ENCODE data around the gene SMG5. TPM values are rescaled to one million over a fixed set of nuclear protein-coding genes. Genes with fewer than 3 reads are reported as not detected.

Gene SMG5
- total and polyA plus RNA-seq, 2 experiments from 2014 or later = 25.9 to 118 TPM

DNA sequence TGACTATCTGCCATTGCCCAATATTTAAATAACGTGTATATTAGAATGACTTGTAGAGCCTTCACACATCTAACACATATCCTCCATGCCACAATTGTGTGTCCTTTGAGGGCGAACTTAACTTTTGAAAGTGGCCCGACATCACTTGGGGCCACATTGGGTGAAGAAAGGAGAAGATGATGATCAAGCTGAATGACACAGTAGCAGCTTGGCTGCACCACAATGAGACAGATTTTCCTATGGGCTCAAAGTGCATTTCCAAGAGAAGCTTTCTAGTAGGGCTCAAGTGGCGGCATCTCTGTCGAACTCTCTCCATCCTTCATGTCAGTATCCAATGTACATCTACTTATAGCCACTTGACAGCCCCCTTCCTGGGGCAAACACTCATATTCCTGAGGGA, 44.4 kb downstream of the SMG5 start:
- Histone ChIP-seq H3F3A (replicated peaks; ENCODE audit: low read depth) (0 out of 2 replicates have a peak, but pooled peaks cover 2% of the 10 kb centered on the region), H3K36me3 (ENCODE audit: insufficient read depth) (peaks cover 12% of the 10 kb centered on the region), H3K4me2 (no peak overlapping the region), H3K27ac (ENCODE audit: low read depth) (no peak overlapping the region), H4K20me1 (replicated peaks; ENCODE audit: insufficient read depth) (no peaks in the 10 kb centered on the region), H3K4me1 (ENCODE audit: insufficient read depth) (no peaks in the 10 kb centered on the region), H3K4me3 (no peak overlapping the region), H3K27me3 (ENCODE audit: insufficient read depth) (no peaks in the 10 kb centered on the region), H3K79me2 (replicated peaks; ENCODE audit: insufficient read depth) (no peaks in the 10 kb centered on the region), H3K9me2 (ENCODE audit: insufficient read depth) (no peaks in the 10 kb centered on the region), H2AFZ (no peak overlapping the region)
- Mint-ChIP-seq H3K27me3 (ENCODE audit: insufficient read depth, low read depth, poor library complexity) (peaks cover 11% of the 10 kb centered on the region), H3K9me3 (no peaks in the 10 kb centered on the region), H3K36me3 (ENCODE audit: low read depth) (peaks cover 50% of the 10 kb centered on the region), H3K4me3 (no peak overlapping the region), H3K4me1 (no peaks in the 10 kb centered on the region), H3K27ac (no peak overlapping the region)
- TF ChIP-seq ZNF331 (CRISPR knock-in tag; IDR thresholded peaks at IDR 0.05; ENCODE audit: low read depth) = no peak
- TF ChIP-seq, protein P1, sequence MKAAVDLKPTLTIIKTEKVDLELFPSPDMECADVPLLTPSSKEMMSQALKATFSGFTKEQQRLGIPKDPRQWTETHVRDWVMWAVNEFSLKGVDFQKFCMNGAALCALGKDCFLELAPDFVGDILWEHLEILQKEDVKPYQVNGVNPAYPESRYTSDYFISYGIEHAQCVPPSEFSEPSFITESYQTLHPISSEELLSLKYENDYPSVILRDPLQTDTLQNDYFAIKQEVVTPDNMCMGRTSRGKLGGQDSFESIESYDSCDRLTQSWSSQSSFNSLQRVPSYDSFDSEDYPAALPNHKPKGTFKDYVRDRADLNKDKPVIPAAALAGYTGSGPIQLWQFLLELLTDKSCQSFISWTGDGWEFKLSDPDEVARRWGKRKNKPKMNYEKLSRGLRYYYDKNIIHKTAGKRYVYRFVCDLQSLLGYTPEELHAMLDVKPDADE (IDR thresholded peaks at IDR 0.05) = no peak
- no peak for TF ChIP-seq EZH2phosphoT487 (IDR thresholded peaks at IDR 0.05; ENCODE audit: unreplicated experiment)
- no peak for TF ChIP-seq NANOG (IDR thresholded peaks at IDR 0.05; ENCODE audit: borderline replicate concordance)
- TF ChIP-seq, protein P2, sequence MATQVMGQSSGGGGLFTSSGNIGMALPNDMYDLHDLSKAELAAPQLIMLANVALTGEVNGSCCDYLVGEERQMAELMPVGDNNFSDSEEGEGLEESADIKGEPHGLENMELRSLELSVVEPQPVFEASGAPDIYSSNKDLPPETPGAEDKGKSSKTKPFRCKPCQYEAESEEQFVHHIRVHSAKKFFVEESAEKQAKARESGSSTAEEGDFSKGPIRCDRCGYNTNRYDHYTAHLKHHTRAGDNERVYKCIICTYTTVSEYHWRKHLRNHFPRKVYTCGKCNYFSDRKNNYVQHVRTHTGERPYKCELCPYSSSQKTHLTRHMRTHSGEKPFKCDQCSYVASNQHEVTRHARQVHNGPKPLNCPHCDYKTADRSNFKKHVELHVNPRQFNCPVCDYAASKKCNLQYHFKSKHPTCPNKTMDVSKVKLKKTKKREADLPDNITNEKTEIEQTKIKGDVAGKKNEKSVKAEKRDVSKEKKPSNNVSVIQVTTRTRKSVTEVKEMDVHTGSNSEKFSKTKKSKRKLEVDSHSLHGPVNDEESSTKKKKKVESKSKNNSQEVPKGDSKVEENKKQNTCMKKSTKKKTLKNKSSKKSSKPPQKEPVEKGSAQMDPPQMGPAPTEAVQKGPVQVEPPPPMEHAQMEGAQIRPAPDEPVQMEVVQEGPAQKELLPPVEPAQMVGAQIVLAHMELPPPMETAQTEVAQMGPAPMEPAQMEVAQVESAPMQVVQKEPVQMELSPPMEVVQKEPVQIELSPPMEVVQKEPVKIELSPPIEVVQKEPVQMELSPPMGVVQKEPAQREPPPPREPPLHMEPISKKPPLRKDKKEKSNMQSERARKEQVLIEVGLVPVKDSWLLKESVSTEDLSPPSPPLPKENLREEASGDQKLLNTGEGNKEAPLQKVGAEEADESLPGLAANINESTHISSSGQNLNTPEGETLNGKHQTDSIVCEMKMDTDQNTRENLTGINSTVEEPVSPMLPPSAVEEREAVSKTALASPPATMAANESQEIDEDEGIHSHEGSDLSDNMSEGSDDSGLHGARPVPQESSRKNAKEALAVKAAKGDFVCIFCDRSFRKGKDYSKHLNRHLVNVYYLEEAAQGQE (IDR thresholded peaks at IDR 0.05; ENCODE audit: unreplicated experiment) = no peak
- TF ChIP-seq POLR2AphosphoS5 (IDR thresholded peaks at IDR 0.05; ENCODE audit: low read depth) = no peak
- TF ChIP-seq JUNB (IDR thresholded peaks at IDR 0.05; ENCODE audit: unreplicated experiment) = no peak
- no peak for TF ChIP-seq STAT1 (IDR thresholded peaks at IDR 0.05; ENCODE audit: unreplicated experiment)
- no peak for TF ChIP-seq ZNF114 (CRISPR knock-in tag; IDR thresholded peaks at IDR 0.05)
- no peak for TF ChIP-seq CREB1 (CRISPR knock-in tag; IDR thresholded peaks at IDR 0.05; ENCODE audit: low read depth)
- TF ChIP-seq, protein P3, sequence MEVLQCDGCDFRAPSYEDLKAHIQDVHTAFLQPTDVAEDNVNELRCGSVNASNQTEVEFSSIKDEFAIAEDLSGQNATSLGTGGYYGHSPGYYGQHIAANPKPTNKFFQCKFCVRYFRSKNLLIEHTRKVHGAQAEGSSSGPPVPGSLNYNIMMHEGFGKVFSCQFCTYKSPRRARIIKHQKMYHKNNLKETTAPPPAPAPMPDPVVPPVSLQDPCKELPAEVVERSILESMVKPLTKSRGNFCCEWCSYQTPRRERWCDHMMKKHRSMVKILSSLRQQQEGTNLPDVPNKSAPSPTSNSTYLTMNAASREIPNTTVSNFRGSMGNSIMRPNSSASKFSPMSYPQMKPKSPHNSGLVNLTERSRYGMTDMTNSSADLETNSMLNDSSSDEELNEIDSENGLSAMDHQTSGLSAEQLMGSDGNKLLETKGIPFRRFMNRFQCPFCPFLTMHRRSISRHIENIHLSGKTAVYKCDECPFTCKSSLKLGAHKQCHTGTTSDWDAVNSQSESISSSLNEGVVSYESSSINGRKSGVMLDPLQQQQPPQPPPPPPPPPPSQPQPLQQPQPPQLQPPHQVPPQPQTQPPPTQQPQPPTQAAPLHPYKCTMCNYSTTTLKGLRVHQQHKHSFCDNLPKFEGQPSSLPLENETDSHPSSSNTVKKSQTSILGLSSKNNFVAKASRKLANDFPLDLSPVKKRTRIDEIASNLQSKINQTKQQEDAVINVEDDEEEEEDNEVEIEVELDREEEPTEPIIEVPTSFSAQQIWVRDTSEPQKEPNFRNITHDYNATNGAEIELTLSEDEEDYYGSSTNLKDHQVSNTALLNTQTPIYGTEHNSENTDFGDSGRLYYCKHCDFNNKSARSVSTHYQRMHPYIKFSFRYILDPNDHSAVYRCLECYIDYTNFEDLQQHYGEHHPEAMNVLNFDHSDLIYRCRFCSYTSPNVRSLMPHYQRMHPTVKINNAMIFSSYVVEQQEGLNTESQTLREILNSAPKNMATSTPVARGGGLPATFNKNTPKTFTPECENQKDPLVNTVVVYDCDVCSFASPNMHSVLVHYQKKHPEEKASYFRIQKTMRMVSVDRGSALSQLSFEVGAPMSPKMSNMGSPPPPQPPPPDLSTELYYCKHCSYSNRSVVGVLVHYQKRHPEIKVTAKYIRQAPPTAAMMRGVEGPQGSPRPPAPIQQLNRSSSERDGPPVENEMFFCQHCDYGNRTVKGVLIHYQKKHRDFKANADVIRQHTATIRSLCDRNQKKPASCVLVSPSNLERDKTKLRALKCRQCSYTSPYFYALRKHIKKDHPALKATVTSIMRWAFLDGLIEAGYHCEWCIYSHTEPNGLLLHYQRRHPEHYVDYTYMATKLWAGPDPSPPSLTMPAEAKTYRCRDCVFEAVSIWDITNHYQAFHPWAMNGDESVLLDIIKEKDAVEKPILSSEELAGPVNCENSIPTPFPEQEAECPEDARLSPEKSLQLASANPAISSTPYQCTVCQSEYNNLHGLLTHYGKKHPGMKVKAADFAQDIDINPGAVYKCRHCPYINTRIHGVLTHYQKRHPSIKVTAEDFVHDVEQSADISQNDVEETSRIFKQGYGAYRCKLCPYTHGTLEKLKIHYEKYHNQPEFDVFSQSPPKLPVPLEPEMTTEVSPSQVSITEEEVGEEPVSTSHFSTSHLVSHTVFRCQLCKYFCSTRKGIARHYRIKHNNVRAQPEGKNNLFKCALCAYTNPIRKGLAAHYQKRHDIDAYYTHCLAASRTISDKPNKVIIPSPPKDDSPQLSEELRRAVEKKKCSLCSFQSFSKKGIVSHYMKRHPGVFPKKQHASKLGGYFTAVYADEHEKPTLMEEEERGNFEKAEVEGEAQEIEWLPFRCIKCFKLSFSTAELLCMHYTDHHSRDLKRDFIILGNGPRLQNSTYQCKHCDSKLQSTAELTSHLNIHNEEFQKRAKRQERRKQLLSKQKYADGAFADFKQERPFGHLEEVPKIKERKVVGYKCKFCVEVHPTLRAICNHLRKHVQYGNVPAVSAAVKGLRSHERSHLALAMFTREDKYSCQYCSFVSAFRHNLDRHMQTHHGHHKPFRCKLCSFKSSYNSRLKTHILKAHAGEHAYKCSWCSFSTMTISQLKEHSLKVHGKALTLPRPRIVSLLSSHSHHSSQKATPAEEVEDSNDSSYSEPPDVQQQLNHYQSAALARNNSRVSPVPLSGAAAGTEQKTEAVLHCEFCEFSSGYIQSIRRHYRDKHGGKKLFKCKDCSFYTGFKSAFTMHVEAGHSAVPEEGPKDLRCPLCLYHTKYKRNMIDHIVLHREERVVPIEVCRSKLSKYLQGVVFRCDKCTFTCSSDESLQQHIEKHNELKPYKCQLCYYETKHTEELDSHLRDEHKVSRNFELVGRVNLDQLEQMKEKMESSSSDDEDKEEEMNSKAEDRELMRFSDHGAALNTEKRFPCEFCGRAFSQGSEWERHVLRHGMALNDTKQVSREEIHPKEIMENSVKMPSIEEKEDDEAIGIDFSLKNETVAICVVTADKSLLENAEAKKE (CRISPR knock-in tag; IDR thresholded peaks at IDR 0.05) = no peak
- ATAC-seq (no peak), DNase-seq (ENCODE audit: low spot score) (no peak)

All from GM23338 (cell line).